ENCODE measurements around the gene CCL28. TPM values are rescaled to one million over a fixed set of nuclear protein-coding genes. Genes with fewer than 3 reads are reported as not detected.
"Not testable (repeated sequence)": the region's sequence is repeated elsewhere in the genome, so short reads cannot be mapped to it uniquely, and the experiment has no call there.

The CCL28 gene
- total and polyA plus RNA-seq, 2 of the 13 experiments (the other 11 are each of a cell fraction or from before 2014, with no cell fraction given): 0.03 TPM; not detected in 1

DNA sequence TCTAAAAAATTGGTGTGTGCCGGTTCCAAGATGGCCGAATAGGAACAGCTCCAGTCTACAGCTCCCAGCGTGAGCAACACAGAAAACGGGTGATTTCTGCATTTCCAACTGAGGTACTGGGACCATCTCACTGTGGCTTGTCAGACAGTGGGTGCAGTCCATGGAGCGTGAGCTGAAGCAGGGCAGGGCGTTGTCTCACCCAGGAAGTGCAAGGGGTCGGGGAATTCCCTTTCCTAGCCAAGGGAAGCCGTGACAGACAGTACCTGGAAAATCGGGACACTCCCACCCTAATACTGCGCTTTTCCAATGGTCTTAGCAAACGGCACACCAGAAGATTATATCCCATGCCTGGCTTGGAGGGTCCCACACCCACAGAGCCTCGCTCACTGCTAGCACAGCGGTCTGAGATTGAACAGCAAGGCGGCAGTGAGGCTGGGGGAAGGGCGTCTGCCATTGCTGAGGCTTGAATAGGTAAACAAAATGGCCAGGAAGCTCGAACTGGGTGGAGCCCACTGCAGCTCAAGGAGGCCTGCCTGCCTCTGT is 9.6 kb downstream of the CCL28 start (continued):
- TF ChIP-seq ZNF644 (CRISPR knock-in tag; IDR thresholded peaks at IDR 0.05; ENCODE audit: low read depth) (peak; percentile 57; the same call in 1 of the 2 replicates), BRD4 (CRISPR knock-in tag; IDR thresholded peaks at IDR 0.05) (peak; percentile 67; the same call in 1 of the 2 replicates), ZNF292 (CRISPR knock-in tag; IDR thresholded peaks at IDR 0.05; ENCODE audit: borderline replicate concordance, low read depth) (peak; percentile 92; the same call in 1 of the 2 replicates), ZNF350 (CRISPR knock-in tag; IDR thresholded peaks at IDR 0.05; ENCODE audit: borderline replicate concordance, low read depth) (peak; percentile 26; the same call in 1 of the 2 replicates), YY1 (IDR thresholded peaks at IDR 0.05; ENCODE audit: insufficient read depth, insufficient replicate concordance, low read depth, low read length) (peak; percentile 80), ATF4 (CRISPR knock-in tag; IDR thresholded peaks at IDR 0.05) (peak in 1 of 2 experiments; percentile 49; a peak in 1 of 4 replicates), FOSL2 (CRISPR knock-in tag; IDR thresholded peaks at IDR 0.05) (peak; percentile 32), KAT8 (CRISPR knock-in tag; IDR thresholded peaks at IDR 0.05) (peak; percentile 46; the same call in 1 of the 2 replicates), POGZ (CRISPR knock-in tag; IDR thresholded peaks at IDR 0.05) (peak; percentile 81), ZC3H13 (CRISPR knock-in tag; IDR thresholded peaks at IDR 0.05) (0 out of 2 replicates have a peak, but pooled peaks have one; percentile 37), KDM3A (CRISPR knock-in tag; IDR thresholded peaks at IDR 0.05; ENCODE audit: low read depth) (peak; percentile 54; the same call in 1 of the 2 replicates), SOX6 (CRISPR knock-in tag; IDR thresholded peaks at IDR 0.05) (peak; percentile 76), ZNF782 (CRISPR knock-in tag; IDR thresholded peaks at IDR 0.05; ENCODE audit: borderline replicate concordance) (peak; percentile 48; the same call in 1 of the 2 replicates), MTA1 (CRISPR knock-in tag; IDR thresholded peaks at IDR 0.05; ENCODE audit: borderline replicate concordance) (peak; percentile 66; the same call in 1 of the 2 replicates), NR2C2 (CRISPR knock-in tag; IDR thresholded peaks at IDR 0.05; ENCODE audit: borderline replicate concordance) (peak; percentile 37), LCORL (CRISPR knock-in tag; IDR thresholded peaks at IDR 0.05) (peak; percentile 61; the same call in 1 of the 2 replicates), HIVEP1 (CRISPR knock-in tag; IDR thresholded peaks at IDR 0.05) (peak; percentile 91), ZFY (CRISPR knock-in tag; IDR thresholded peaks at IDR 0.05) (0 out of 2 replicates have a peak, but pooled peaks have one; percentile 13)
- TF ChIP-seq, protein P1, sequence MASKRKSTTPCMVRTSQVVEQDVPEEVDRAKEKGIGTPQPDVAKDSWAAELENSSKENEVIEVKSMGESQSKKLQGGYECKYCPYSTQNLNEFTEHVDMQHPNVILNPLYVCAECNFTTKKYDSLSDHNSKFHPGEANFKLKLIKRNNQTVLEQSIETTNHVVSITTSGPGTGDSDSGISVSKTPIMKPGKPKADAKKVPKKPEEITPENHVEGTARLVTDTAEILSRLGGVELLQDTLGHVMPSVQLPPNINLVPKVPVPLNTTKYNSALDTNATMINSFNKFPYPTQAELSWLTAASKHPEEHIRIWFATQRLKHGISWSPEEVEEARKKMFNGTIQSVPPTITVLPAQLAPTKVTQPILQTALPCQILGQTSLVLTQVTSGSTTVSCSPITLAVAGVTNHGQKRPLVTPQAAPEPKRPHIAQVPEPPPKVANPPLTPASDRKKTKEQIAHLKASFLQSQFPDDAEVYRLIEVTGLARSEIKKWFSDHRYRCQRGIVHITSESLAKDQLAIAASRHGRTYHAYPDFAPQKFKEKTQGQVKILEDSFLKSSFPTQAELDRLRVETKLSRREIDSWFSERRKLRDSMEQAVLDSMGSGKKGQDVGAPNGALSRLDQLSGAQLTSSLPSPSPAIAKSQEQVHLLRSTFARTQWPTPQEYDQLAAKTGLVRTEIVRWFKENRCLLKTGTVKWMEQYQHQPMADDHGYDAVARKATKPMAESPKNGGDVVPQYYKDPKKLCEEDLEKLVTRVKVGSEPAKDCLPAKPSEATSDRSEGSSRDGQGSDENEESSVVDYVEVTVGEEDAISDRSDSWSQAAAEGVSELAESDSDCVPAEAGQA (IDR thresholded peaks at IDR 0.05; ENCODE audit: low read depth): 0 out of 2 replicates have a peak, but pooled peaks have one; percentile 22
- TF ChIP-seq, protein P1 (CRISPR knock-in tag; IDR thresholded peaks at IDR 0.05; ENCODE audit: borderline replicate concordance): not testable (repeated sequence)
- not testable (repeated sequence) for TF ChIP-seq SOX6, LCORL (IDR thresholded peaks at IDR 0.05)
- TF ChIP-seq, protein P2, sequence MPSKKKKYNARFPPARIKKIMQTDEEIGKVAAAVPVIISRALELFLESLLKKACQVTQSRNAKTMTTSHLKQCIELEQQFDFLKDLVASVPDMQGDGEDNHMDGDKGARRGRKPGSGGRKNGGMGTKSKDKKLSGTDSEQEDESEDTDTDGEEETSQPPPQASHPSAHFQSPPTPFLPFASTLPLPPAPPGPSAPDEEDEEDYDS (CRISPR knock-in tag; IDR thresholded peaks at IDR 0.05): 0 out of 2 replicates have a peak, but pooled peaks have one; percentile 31
- TF ChIP-seq, protein P3, sequence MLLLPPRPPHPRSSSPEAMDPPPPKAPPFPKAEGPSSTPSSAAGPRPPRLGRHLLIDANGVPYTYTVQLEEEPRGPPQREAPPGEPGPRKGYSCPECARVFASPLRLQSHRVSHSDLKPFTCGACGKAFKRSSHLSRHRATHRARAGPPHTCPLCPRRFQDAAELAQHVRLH (CRISPR knock-in tag; IDR thresholded peaks at IDR 0.05; ENCODE audit: borderline replicate concordance, low read depth): 0 out of 2 replicates have a peak, but pooled peaks have one; percentile 44

Data from HepG2 (cell line).